Activated naive CD4-positive, alpha-beta T cell treated with anti-CD3 and anti-CD28 coated beads, Interleukin-2, amount 50 U/mL, for 72 hours (primary cell): ENCODE data around the gene FBRSL1. TPM values are rescaled to one million over a fixed set of nuclear protein-coding genes. Genes with fewer than 3 reads are reported as not detected.

ENCODE experiments used
- ATAC-seq, 2 donors: fragments of 150-1000 bp; cut with Tn5 transposase; 2 replicates each; pipeline ENCODE4 v1.10.0; 2021; ENCODE audit warnings: mild to moderate bottlenecking in 2 of 2, moderate library complexity in 2 of 2
- DNase-seq, 2 donors: peaks; one replicate each; pipeline ENCODE4 v3.0.0; 2021 to 2022; ENCODE audit warnings: low spot score in 2 of 2
- H3K27ac Mint-ChIP-seq, 2 donors: one replicate each; pipeline ENCODE4 v1.8.0; 2022; ENCODE audit warnings: mild to moderate bottlenecking in 2 of 2, mixed read lengths in 2 of 2
- H3K36me3 Mint-ChIP-seq, 2 donors: one replicate each; pipeline ENCODE4 v1.8.0; 2022; ENCODE audit warnings: mixed read lengths in 2 of 2
- H3K9me3 Mint-ChIP-seq, 2 donors: one replicate each; pipeline ENCODE4 v1.8.0; 2022; ENCODE audit warnings: mixed read lengths in 2 of 2
- total RNA-seq, 2 donors: library from RNA; stranded (reverse); gene quantifications; one replicate each; pipeline ENCODE4 v1.2.3, GENCODE V29; 2022

The FBRSL1 gene
- total RNA-seq, 2 donors from 2014 or later, result 30.8 to 37.8 TPM

DNA sequence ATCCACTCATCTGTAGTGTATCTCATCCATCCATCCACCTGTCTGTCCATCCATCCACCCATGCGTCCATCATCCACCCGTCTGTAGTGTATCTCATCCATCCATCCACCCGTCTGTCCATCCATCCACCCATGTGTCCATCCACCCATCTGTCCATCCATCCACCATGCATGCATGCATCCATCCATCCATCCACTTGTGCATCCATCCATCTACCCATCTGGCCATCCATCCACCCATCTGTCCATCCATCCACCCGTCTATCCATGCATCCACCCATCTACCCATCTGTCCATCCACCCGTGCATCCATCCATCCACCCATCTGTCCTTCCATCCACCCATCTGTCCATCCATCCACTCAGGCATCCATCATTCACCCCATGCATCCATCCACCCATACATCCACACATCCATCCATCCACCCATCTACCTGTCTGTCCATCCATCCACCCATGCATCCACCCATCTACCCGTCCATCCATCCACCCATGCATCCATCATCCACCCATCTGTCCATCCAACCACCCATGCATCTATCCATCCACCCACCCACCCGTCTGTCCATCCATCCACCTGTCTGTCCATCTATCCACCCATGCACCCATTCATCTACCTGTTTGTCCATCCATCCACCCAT is 28.5 kb downstream of the FBRSL1 start:
- H3K27ac Mint-ChIP-seq, result no peak overlapping the region
- ATAC-seq, result no peak
- peaks cover 11 to 16% of the 10 kb centered on the region in 2 donors for H3K36me3 Mint-ChIP-seq
- no peak for DNase-seq
- peaks cover 7 to 15% of the 10 kb centered on the region in 2 donors for H3K9me3 Mint-ChIP-seq

- DNase-seq, result no peak
- H3K9me3 Mint-ChIP-seq, result peaks cover 7 to 15% of the 10 kb centered on the region in 2 donors
- H3K27ac Mint-ChIP-seq, result no peak overlapping the region
- peaks cover 11 to 16% of the 10 kb centered on the region in 2 donors for H3K36me3 Mint-ChIP-seq
- ATAC-seq, result no peak
These were observed 30.7 kb downstream of the FBRSL1 start for GRCh38 chr12:132520421-132521199.

- DNase-seq (no peak), ATAC-seq (no peak)
- peaks cover 7 to 15% of the 10 kb centered on the region in 2 donors for H3K9me3 Mint-ChIP-seq
These were observed 31.2 kb downstream of the FBRSL1 start for GRCh38 chr12:132521200-132521580.

GRCh38 chr12:132521712-132522292 is 31.9 kb downstream of the FBRSL1 start:
- DNase-seq (no peak), ATAC-seq (no peak)
- Mint-ChIP-seq H3K9me3 (peaks cover 7 to 15% of the 10 kb centered on the region in 2 donors), H3K36me3 (peaks cover 11 to 16% of the 10 kb centered on the region in 2 donors), H3K27ac (no peak overlapping the region)

More at GRCh38 chr12:132521200-132521580, 31.2 kb downstream of the FBRSL1 start:
- H3K27ac Mint-ChIP-seq, result no peak overlapping the region
- H3K36me3 Mint-ChIP-seq, result peaks cover 11 to 16% of the 10 kb centered on the region in 2 donors

DNA sequence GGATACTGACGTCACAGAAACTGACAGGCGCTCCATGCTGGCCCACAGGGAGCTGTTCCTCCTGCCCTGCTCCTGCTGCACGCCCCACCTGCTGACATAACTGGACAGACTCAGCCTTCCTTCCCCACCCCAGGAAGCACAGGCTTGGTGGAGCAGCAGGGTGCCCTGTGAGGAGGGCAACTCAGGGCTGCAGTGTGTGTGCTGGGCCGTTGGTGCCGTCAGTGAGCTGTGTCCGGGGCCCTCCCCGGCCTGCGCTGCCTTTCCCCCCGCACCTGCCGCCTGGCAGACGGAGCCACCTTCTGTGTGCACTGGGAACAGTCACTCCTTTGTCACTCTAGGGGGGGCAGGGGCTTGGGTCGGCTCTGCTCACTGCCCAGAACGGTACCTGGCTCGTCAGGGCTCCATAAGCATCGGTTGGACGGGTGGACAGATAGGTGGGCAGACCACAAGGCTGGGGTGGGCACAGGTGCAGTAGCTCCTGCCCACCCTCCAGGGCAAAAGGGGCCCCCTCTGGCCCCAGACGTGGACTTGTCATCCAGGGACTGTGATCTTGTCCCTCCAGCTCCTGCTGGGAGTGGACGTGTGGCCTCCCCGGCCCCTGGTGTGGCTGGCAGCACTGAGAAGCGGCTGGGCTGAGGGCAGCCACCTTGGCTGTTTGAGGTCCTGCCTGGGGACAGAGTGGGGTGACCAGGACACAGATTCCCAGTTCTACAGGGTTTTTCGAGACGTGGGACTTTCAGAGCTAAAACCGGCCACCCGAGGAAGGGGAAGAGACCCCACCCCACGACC is 32.8 kb downstream of the FBRSL1 start:
- no peak for DNase-seq
- Mint-ChIP-seq H3K27ac (no peak overlapping the region), H3K36me3 (peaks cover 11 to 16% of the 10 kb centered on the region in 2 donors), H3K9me3 (peaks cover 7 to 15% of the 10 kb centered on the region in 2 donors)
- ATAC-seq, result no peak

DNA sequence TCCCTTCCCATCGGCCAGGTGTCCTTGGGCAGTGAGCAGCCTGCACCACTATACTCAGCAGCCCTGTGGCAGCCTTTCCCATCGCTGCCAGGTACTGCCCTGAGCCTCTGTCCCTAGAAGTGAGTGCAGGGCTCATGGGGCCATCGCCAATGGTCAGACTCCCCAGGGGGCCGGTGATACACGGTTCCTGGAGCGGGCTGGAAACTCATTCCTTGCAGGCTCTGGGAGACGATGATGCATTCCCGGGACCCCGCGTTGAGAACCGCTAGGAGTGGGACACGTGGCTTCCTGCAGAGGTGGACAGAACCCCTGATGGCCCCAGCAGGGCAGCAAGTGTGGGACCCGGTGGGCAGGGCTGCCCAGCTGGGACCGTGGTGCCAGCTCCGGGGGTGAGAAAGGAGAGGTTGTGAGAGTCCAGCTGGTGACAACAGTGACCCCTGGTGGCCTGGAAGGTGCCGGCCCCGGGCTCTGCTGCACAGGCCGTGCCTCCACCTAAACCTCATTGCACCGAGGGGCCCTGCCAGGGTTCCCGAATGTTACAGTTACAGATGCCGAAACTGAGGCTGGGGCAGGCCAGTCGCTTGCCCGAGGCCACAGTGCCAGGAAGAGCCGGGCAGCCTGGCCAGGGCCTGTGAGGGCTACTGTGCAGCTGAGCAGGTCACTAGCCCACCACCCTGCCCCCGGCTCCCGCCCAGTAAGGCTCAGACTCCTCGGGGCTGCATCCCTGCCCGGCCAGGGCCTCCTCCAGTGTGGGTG is 33.8 kb downstream of the FBRSL1 start:
- H3K9me3 Mint-ChIP-seq, result peaks cover 0 to 6% of the 10 kb centered on the region in 2 donors
- no peak overlapping the region for H3K27ac Mint-ChIP-seq
- peak in 1 of 2 donors; percentile 79 for DNase-seq
- H3K36me3 Mint-ChIP-seq, result peaks cover 2 to 7% of the 10 kb centered on the region in 2 donors
- peak; percentile 73 to 76 for ATAC-seq

GRCh38 chr12:132524405-132524804 is 34.5 kb downstream of the FBRSL1 start:
- no peak for DNase-seq

DNA sequence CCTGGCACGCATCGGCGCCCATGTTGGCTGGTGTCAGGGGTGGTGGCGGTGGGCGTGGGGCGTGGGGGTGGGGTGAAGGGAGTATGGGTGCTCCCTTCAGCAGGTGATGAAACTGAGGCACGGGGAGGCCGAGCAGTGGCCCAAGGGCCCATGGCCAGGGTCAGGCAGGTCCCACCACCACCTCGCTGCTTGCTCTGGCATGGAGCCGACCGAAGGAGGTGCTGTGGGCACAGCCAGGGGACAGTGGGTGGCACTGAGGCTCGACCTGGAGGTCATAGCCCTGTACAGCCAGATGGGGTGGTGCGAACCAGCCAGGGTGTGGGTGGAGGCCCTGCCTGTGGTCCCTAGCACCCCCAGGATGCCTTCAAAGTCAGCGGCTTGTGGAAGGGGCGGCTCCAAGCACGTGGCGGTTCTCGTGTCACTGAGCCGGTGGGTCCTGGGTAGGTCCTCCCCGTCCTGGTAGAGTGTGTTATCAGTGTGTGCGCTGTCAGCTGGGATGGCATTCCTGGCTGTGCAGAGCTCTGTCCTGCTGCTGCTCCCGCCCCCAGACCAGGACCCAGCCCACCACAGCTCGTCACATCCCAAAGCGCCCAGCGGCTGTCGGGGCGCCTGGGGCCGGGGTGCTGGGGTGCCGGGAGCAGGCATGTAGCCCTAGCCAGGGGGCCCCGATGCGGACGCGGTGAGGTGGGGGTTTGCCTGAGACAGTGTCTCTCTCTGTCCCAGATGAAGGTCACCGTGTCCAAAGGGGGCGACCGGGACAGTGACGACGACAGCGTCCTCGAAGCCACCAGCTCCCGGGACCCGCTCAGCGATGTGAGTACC is 35.3 kb downstream of the FBRSL1 start:
- no peak overlapping the region for H3K27ac Mint-ChIP-seq
- no peaks in the 10 kb centered on the region for H3K36me3 Mint-ChIP-seq
- no peak for DNase-seq
- H3K9me3 Mint-ChIP-seq, result no peaks in the 10 kb centered on the region
- ATAC-seq, result no peak

More at GRCh38 chr12:132524405-132524804, 34.5 kb downstream of the FBRSL1 start:
- H3K9me3 Mint-ChIP-seq, result no peaks in the 10 kb centered on the region
- H3K36me3 Mint-ChIP-seq, result peaks cover 0 to under 1% of the 10 kb centered on the region in 2 donors
- no peak overlapping the region for H3K27ac Mint-ChIP-seq
- no peak for ATAC-seq

GRCh38 chr12:132525833-132526455 is 36.0 kb downstream of the FBRSL1 start:
- no peak for ATAC-seq
- Mint-ChIP-seq H3K36me3 (no peaks in the 10 kb centered on the region), H3K27ac (no peak overlapping the region), H3K9me3 (no peaks in the 10 kb centered on the region)
- no peak for DNase-seq

DNA sequence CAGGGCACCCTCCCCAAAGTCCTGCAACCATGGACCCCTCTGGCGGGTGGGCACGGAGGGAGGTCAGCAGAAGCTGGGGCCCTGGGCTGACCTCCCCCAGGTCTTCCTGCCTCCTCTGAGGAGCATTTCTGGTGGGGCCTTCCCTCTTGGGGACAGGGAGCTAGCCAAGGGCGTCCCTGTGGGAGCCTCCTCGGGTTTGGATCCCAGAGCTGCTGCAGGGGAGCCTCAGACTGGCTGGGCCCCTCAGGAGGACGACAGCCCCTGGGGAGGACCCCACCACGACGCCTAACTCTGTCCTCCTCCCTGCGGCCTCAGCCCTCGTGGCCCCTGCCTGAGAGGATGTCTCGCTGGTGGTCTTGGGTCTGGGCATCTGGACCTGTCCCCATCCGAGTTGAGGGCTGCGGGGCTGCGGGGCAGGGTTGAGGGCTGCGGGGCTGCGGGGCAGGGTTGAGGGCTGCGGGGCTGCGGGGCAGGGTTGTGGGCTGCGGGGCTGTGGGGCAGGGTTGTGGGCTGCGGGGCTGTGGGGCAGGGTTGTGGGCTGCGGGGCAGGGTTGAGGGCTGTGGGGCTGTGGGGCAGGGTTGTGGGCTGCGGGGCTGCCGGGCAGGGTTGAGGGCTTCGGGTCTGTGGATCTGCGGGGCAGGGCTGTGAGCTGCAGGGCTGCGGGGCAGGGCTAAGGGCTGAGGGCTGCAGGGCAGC is 37.4 kb downstream of the FBRSL1 start:
- DNase-seq (no peak), ATAC-seq (no peak)
- H3K36me3 Mint-ChIP-seq, result no peaks in the 10 kb centered on the region
- no peak overlapping the region for H3K27ac Mint-ChIP-seq
- no peaks in the 10 kb centered on the region for H3K9me3 Mint-ChIP-seq

DNA sequence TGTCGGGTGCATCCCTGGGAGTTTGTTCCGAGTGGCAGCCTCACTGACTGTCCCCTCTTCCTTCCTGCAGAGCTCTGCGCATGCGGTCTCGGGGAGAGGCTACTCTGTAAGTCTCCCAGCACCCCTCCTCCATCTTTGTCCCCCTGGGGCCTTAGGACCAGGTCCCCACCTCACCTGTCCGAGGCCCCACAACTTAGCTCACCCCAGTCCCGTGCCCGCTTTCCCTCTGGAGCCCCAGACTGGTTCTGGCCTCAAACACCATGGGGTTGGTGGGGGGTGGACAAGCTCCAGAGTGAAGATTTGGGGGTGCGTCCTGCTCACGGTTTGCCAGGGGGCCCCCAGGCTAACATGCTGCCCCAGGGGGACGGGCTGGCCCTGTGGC is 37.9 kb downstream of the FBRSL1 start:
- no peak for DNase-seq
- H3K36me3 Mint-ChIP-seq, result no peaks in the 10 kb centered on the region
- no peak for ATAC-seq
- no peaks in the 10 kb centered on the region for H3K9me3 Mint-ChIP-seq
- H3K27ac Mint-ChIP-seq, result no peak overlapping the region

DNA sequence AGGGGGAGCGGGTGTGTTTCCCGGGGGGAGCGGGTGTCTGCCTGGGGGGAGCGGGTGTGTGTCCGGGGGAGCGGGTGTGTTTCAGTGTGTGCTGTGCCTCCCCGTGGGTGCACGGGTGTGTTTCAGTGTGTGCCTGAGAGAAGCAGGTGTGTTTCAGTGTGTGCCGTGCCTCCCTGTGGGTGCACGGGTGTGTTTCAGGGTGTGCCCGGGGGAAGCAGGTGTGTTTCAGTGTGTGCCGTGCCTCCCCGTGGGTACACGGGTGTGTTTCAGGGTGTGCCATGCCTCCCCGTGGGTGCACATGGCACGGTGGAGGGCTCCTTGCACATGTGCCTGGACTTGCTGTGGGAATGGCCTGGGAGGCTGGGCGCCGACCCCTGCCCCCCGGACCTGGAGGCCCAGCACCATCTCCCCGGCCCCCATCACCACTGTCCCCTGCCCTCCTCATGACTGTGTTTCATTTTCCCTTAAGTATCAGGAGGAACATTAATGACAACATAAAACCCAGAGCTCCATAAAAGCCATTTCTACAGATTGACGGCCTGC is 38.7 kb downstream of the FBRSL1 start:
- Mint-ChIP-seq H3K36me3 (no peaks in the 10 kb centered on the region), H3K9me3 (no peaks in the 10 kb centered on the region), H3K27ac (no peak overlapping the region)
- no peak for ATAC-seq
- DNase-seq, result no peak

GRCh38 chr12:132529156-132529839 is 39.3 kb downstream of the FBRSL1 start:
- Mint-ChIP-seq H3K27ac (no peak overlapping the region), H3K36me3 (no peaks in the 10 kb centered on the region), H3K9me3 (no peaks in the 10 kb centered on the region)
- DNase-seq (no peak), ATAC-seq (no peak)

DNA sequence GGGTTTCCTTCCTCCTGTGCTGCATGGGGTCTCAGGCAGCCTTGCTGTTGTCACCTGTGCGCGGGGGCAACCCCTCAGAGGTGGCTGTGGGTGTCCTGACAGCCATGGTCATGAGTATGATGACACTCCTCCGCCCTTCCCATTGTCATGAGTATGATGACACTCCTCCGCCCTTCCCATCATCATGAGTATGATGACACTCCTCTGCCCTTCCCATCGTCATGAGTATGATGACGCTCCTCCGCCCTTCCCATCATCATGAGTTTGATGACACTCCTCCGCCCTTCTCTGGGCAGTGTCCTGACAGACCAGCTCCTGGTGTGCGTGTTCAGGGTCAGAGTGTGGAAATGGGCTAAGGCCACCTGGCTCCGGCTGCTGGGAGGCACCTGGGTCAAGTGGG is 40.0 kb downstream of the FBRSL1 start:
- ATAC-seq (no peak), DNase-seq (no peak)
- Mint-ChIP-seq H3K36me3 (peaks cover 0 to under 1% of the 10 kb centered on the region in 2 donors), H3K9me3 (no peaks in the 10 kb centered on the region), H3K27ac (no peak overlapping the region)
